Measurements from ENCODE around the gene LSP1.

- TF ChIP-seq SMC3 (conservative IDR thresholded peaks at IDR 0.05; ENCODE audit: poor library complexity) = no peak
- no peak for TF ChIP-seq CTCF (IDR thresholded peaks at IDR 0.05; ENCODE audit: poor library complexity, severe bottlenecking)
- no peak for TF ChIP-seq REST (IDR thresholded peaks at IDR 0.05; ENCODE audit: borderline replicate concordance)
- TF ChIP-seq EZH2 (IDR thresholded peaks at IDR 0.05; ENCODE audit: borderline replicate concordance, insufficient read depth, low read length, poor library complexity, severe bottlenecking) = no peak
- no peak for TF ChIP-seq RAD21 (conservative IDR thresholded peaks at IDR 0.05)
- TF ChIP-seq MXI1 (conservative IDR thresholded peaks at IDR 0.05; ENCODE audit: poor library complexity, severe bottlenecking) = no peak
- no peak for TF ChIP-seq POLR2AphosphoS5 (IDR thresholded peaks at IDR 0.05)
- TF ChIP-seq EP300 (conservative IDR thresholded peaks at IDR 0.05; ENCODE audit: poor library complexity, severe bottlenecking) = no peak
- no peak for TF ChIP-seq TAF1 (IDR thresholded peaks at IDR 0.05; ENCODE audit: low read depth)
Observed at GRCh38 chr11:1830322-1831223, 22.3 kb upstream of the LSP1 start.

Measured in neural cell (in vitro differentiated cells).